Choroid plexus epithelial cell (primary cell): Measurements from ENCODE around the gene LANCL2.
A peak's percentile ranks its signal among the peaks of the same experiment; 100 is the strongest.

Source experiments
- DNase-seq: peaks from one replicate; pipeline ENCODE4 v3.0.0-alpha.2; 2010; ENCODE audit warnings: low read depth
- H3K4me3 ChIP-seq: 2 replicates; pipeline ENCODE4 v1.5.1; 2011; ENCODE audit warnings: low read depth, mild to moderate bottlenecking, control low read depth, low read length, moderate library complexity
- TF ChIP-seq, protein P1 (sequence below): conservative IDR thresholded peaks from 2 replicates; pipeline ENCODE4 v1.5.1; 2011; ENCODE audit warnings: low read depth, mild to moderate bottlenecking, control low read depth, inconsistent platforms, low read length, moderate library complexity

LANCL2 gene

DNA sequence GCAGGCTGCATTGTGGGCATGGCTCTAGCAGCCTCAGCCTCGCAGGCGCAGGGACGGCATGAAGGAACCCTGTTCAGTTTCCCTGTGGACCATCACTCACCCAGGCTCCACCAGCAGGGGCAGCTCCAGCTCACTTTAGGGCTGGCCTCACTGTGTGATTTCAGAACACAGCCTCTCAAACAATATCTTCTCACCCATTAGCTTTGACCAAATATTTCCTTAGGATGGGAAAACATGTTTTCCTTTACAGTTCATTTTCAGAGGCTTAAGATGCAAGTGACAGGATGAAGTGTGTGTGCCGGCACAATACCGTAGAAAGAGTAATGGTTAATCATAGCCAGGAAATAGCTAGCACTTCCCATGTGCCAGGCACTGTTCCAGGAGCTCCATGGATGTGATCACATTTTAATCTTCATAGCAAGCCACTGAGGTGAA is 58.2 kb downstream of the LANCL2 start:
- H3K4me3 ChIP-seq, result no peak overlapping the region
- peak; percentile 34 for DNase-seq
- TF ChIP-seq, protein P1, sequence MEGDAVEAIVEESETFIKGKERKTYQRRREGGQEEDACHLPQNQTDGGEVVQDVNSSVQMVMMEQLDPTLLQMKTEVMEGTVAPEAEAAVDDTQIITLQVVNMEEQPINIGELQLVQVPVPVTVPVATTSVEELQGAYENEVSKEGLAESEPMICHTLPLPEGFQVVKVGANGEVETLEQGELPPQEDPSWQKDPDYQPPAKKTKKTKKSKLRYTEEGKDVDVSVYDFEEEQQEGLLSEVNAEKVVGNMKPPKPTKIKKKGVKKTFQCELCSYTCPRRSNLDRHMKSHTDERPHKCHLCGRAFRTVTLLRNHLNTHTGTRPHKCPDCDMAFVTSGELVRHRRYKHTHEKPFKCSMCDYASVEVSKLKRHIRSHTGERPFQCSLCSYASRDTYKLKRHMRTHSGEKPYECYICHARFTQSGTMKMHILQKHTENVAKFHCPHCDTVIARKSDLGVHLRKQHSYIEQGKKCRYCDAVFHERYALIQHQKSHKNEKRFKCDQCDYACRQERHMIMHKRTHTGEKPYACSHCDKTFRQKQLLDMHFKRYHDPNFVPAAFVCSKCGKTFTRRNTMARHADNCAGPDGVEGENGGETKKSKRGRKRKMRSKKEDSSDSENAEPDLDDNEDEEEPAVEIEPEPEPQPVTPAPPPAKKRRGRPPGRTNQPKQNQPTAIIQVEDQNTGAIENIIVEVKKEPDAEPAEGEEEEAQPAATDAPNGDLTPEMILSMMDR, result peak; percentile 66

DNA sequence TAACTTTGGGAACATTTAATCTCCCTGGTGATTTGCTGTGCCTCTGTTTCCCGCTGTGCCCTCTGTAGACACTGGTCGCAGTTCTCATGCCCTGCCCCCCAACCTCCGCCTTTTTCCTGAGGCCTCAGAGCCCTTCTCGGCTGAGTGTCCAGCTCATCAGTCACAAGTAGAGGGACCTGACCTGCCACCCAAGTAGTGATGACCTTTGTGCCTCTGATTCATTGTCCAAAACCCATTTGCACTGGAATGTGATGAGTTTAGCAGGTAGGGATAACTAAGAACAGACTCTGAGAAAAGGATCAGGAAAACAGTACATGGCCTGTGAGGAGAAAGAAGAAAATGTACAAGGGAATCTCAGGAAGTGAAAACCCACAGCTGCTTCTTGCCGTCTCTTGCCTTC is 58.8 kb downstream of the LANCL2 start:
- TF ChIP-seq, protein P1, result no peak
- no peak overlapping the region for H3K4me3 ChIP-seq
- peak; percentile 16 for DNase-seq

DNA sequence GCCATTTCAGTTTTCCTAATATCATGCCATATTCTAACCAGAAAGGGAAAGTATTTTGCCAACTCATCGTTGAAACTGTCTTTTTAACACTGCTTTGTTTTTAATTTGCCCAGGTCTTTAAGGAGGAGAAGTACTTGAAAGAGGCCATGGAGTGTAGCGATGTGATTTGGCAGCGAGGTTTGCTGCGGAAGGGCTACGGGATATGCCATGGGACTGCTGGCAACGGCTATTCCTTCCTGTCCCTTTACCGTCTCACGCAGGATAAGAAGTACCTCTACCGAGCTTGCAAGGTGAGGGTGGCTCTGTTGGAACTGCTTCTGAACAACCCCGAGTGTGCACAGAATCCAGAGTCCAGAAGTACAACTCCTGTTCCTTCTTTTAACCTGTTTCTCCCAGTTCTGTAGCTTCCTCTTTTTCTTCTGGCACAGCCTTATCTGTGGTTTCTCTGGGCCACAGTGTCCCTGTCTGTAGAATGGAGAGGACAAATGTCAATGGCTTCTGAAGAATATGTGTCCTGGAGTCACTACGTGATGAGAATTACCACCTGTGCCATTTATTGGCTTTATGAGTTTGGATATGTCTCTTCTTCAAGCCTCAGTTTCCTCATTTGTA is 60.1 kb downstream of the LANCL2 start:
- no peak overlapping the region for H3K4me3 ChIP-seq
- DNase-seq, result no peak
- TF ChIP-seq, protein P1, result no peak

DNA sequence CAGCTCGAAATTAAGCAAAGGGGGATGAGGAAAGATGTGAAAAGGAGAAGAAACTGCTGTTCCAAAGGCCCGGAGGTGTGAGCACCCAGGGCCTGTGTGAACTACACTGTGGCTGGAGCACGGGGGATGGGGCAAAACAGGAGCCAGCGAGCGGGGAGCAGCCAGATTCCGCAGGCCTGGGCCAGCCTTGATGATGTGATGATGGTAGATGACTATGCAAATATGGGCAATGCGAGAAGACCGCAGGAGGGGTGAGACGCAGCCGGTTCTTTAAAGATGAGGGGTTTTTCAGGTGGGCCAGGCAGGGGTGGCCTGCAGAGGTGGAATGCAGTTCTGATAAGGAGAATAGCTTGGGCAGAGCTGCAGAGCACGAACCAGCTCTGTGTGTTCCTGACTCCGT is 61.5 kb downstream of the LANCL2 start:
- DNase-seq, result no peak
- TF ChIP-seq, protein P1, result no peak
- H3K4me3 ChIP-seq, result no peak overlapping the region

DNA sequence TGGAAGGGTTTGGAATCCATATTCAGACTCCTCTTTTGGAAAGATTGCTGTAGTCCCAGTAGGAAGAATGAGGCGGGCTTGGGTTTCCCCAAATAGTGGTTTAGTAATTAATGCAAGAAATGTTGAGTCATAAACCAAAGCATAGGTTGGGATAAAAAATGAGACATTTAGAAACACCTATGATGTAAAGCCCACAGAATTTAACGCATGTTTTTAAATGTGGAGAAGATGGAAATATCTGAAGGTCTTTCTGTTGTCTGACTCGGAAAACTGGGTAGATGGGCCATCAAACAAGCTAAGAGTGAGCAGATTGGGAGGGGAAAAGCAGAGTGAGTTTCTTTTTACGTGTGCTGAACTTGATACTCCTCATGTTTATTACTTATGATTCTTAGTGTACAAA is 62.2 kb downstream of the LANCL2 start:
- TF ChIP-seq, protein P1, result no peak
- no peak for DNase-seq
- no peak overlapping the region for H3K4me3 ChIP-seq

DNA sequence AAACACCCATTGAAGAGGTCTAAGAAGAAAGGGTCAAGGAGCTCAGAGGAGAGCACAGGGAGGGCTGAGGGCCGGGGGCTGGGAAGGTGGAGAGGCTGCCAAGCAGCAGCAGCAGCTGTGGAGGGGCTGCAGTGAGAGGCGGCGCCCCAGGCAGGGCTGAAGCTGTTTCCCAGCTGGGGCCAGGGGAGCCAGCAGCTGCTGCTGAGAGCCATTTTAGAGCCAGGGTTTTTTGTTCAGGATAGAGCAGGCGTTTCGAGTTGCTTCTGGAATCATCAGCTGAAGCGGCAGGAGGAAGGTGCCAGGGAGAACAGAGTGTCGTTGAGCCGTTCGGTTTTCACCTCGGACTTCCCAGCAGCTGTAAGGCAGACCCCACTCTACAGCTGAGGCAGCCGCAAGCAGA is 62.7 kb downstream of the LANCL2 start:
- TF ChIP-seq, protein P1, result no peak
- no peak for DNase-seq

DNA sequence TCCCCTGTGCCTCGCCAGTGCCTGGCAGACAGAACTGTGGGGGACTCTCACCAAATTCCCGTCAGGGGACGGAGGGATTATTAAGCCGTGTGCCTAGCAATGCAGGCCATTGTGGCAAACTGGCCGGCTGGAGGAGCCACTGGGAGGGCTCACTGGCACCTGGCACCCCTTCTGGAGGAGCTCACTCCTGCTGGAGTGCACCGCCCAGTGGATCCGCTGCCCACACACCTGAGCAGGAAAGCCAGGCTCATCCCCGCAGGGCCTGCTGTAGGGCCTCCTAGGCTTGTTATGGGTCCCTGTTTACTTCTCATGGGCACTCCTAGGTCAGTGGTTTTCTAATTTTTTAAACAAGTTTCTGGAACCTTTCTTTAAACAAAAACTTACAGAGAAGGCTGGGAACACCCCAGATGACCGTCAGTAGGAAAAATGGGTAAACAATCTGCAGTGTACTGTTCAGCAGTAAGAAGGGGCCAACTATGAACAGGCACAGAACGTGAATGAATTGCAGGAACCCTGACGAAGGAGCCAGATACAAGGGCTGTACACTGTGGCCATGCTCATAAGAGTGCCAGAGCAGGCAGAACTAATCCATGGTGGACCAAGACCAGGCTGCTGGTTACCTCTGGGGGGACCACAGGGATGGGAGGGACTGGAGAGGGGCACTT is 64.8 kb downstream of the LANCL2 start:
- TF ChIP-seq, protein P1, result no peak
- H3K4me3 ChIP-seq, result no peak overlapping the region
- DNase-seq, result no peak

More for the DNA sequence above, 62.7 kb downstream of the LANCL2 start:
- H3K4me3 ChIP-seq, result no peak overlapping the region
